ENCODE measurements around the gene TRIM38. TPM values are rescaled to one million over a fixed set of nuclear protein-coding genes. Genes with fewer than 3 reads are reported as not detected.
A peak's percentile ranks its signal among the peaks of the same experiment; 100 is the strongest.

The TRIM38 gene
- total and polyA plus RNA-seq, 2 of the 13 experiments (the other 11 are each of a cell fraction or from before 2014, with no cell fraction given): 2.5 to 3.1 TPM

DNA sequence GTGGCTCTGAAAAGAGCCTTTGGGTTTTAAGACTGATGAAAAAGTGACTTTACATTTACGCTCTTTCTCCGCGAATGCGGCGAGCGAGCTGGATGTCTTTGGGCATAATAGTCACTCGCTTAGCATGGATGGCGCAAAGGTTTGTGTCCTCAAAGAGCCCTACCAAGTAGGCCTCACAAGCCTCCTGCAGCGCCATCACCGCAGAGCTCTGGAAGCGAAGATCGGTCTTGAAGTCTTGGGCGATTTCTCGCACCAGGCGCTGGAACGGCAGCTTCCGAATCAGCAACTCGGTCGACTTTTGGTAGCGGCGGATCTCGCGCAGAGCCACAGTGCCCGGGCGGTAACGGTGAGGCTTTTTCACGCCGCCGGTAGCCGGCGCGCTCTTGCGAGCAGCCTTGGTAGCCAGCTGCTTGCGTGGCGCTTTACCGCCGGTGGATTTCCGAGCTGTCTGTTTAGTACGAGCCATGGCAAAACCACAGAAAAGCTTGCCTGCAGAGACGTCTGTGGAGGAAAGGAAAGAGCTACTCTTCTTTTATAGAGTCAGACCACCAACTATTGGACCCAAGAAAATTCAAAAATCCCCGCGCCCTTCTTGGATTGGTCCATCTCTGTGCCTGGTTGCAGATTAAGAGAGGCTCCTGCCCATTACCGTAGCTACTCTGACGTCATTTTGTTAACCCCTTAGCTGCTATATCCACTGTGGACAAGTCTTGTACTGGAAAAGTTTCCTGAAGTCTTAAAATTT, 69.2 kb downstream of the TRIM38 start (continued):
- TF ChIP-seq, protein P1, sequence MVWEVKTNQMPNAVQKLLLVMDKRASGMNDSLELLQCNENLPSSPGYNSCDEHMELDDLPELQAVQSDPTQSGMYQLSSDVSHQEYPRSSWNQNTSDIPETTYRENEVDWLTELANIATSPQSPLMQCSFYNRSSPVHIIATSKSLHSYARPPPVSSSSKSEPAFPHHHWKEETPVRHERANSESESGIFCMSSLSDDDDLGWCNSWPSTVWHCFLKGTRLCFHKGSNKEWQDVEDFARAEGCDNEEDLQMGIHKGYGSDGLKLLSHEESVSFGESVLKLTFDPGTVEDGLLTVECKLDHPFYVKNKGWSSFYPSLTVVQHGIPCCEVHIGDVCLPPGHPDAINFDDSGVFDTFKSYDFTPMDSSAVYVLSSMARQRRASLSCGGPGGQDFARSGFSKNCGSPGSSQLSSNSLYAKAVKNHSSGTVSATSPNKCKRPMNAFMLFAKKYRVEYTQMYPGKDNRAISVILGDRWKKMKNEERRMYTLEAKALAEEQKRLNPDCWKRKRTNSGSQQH (CRISPR knock-in tag; IDR thresholded peaks at IDR 0.05; ENCODE audit: low read depth): peak; percentile 93
- TF ChIP-seq ZNF101 (CRISPR knock-in tag; IDR thresholded peaks at IDR 0.05; ENCODE audit: borderline replicate concordance, low read depth) (no peak), NCOR1 (IDR thresholded peaks at IDR 0.05; ENCODE audit: borderline replicate concordance, low read length) (peak; percentile 20; the same call in 1 of the 2 replicates), ZBTB8A (CRISPR knock-in tag; IDR thresholded peaks at IDR 0.05; ENCODE audit: borderline replicate concordance, low read depth) (no peak; the same call in none of the 2 replicates), PAWR (CRISPR knock-in tag; IDR thresholded peaks at IDR 0.05; ENCODE audit: borderline replicate concordance) (0 out of 2 replicates have a peak, but pooled peaks have one; percentile 84), PAF1 (CRISPR knock-in tag; IDR thresholded peaks at IDR 0.05) (peak; percentile 92), ZBTB21 (CRISPR knock-in tag; IDR thresholded peaks at IDR 0.05) (peak; percentile 74; the same call in 1 of the 2 replicates), NCOA2 (CRISPR knock-in tag; IDR thresholded peaks at IDR 0.05) (peak; percentile 55; the same call in 1 of the 2 replicates), HCFC1 (IDR thresholded peaks at IDR 0.05; ENCODE audit: low read depth, low read length) (no peak; the same call in 1 of the 2 replicates), ZBTB7A (CRISPR knock-in tag; IDR thresholded peaks at IDR 0.05) (peak; percentile 75), DNMT1 (CRISPR knock-in tag; IDR thresholded peaks at IDR 0.05) (no peak; the same call in 1 of the 2 replicates), GATA4 (IDR thresholded peaks at IDR 0.05; ENCODE audit: borderline replicate concordance, low read depth) (peak; percentile 92), STAT5B (CRISPR knock-in tag; IDR thresholded peaks at IDR 0.05) (peak; percentile 78; the same call in 1 of the 2 replicates), ZNF776 (CRISPR knock-in tag; IDR thresholded peaks at IDR 0.05) (peak; percentile 84)
- TF ChIP-seq, protein P2, sequence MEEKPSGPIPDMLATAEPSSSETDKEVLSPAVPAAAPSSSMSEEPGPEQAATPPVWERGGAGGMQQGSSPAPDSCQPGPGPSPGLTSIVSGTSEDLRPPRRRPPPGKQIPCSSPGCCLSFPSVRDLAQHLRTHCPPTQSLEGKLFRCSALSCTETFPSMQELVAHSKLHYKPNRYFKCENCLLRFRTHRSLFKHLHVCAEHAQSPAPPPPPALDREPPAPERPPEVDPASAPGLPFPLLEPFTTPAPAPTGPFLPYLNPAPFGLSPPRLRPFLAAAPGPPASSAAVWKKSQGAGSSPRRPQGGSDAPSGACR (CRISPR knock-in tag; IDR thresholded peaks at IDR 0.05): peak; percentile 60; the same call in 1 of the 2 replicates
- TF ChIP-seq, protein P3, sequence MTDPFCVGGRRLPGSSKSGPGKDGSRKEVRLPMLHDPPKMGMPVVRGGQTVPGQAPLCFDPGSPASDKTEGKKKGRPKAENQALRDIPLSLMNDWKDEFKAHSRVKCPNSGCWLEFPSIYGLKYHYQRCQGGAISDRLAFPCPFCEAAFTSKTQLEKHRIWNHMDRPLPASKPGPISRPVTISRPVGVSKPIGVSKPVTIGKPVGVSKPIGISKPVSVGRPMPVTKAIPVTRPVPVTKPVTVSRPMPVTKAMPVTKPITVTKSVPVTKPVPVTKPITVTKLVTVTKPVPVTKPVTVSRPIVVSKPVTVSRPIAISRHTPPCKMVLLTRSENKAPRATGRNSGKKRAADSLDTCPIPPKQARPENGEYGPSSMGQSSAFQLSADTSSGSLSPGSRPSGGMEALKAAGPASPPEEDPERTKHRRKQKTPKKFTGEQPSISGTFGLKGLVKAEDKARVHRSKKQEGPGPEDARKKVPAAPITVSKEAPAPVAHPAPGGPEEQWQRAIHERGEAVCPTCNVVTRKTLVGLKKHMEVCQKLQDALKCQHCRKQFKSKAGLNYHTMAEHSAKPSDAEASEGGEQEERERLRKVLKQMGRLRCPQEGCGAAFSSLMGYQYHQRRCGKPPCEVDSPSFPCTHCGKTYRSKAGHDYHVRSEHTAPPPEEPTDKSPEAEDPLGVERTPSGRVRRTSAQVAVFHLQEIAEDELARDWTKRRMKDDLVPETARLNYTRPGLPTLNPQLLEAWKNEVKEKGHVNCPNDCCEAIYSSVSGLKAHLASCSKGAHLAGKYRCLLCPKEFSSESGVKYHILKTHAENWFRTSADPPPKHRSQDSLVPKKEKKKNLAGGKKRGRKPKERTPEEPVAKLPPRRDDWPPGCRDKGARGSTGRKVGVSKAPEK (CRISPR knock-in tag; IDR thresholded peaks at IDR 0.05; ENCODE audit: borderline replicate concordance): no peak
- TF ChIP-seq, protein P4, sequence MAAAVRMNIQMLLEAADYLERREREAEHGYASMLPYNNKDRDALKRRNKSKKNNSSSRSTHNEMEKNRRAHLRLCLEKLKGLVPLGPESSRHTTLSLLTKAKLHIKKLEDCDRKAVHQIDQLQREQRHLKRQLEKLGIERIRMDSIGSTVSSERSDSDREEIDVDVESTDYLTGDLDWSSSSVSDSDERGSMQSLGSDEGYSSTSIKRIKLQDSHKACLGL (CRISPR knock-in tag; IDR thresholded peaks at IDR 0.05): peak; percentile 93
- TF ChIP-seq, protein P5, sequence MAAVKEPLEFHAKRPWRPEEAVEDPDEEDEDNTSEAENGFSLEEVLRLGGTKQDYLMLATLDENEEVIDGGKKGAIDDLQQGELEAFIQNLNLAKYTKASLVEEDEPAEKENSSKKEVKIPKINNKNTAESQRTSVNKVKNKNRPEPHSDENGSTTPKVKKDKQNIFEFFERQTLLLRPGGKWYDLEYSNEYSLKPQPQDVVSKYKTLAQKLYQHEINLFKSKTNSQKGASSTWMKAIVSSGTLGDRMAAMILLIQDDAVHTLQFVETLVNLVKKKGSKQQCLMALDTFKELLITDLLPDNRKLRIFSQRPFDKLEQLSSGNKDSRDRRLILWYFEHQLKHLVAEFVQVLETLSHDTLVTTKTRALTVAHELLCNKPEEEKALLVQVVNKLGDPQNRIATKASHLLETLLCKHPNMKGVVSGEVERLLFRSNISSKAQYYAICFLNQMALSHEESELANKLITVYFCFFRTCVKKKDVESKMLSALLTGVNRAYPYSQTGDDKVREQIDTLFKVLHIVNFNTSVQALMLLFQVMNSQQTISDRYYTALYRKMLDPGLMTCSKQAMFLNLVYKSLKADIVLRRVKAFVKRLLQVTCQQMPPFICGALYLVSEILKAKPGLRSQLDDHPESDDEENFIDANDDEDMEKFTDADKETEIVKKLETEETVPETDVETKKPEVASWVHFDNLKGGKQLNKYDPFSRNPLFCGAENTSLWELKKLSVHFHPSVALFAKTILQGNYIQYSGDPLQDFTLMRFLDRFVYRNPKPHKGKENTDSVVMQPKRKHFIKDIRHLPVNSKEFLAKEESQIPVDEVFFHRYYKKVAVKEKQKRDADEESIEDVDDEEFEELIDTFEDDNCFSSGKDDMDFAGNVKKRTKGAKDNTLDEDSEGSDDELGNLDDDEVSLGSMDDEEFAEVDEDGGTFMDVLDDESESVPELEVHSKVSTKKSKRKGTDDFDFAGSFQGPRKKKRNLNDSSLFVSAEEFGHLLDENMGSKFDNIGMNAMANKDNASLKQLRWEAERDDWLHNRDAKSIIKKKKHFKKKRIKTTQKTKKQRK (IDR thresholded peaks at IDR 0.05; ENCODE audit: low read length): no peak
